Mammary epithelial cell (primary cell): ENCODE measurements around the gene CLSTN1.

Experiments used
- CTCF ChIP-seq, 2 donors: IDR thresholded peaks in 1 of 2; conservative IDR thresholded peaks in 1 of 2; 2 replicates each; pipeline ENCODE4 v1.5.1; 2011 to 2012; ENCODE audit warnings: inconsistent platforms in 2 of 2, low read length in 2 of 2, mild to moderate bottlenecking in 2 of 2, control low read depth in 1 of 2, low read depth in 1 of 2; ENCODE audit not compliant: insufficient read depth in 1 of 2; ENCODE audit errors: extremely low read depth in 1 of 2
- EZH2 ChIP-seq: IDR thresholded peaks from 2 replicates; pipeline ENCODE4 v1.6.1; 2012; ENCODE audit warnings: low read length, inconsistent platforms, borderline replicate concordance

DNA sequence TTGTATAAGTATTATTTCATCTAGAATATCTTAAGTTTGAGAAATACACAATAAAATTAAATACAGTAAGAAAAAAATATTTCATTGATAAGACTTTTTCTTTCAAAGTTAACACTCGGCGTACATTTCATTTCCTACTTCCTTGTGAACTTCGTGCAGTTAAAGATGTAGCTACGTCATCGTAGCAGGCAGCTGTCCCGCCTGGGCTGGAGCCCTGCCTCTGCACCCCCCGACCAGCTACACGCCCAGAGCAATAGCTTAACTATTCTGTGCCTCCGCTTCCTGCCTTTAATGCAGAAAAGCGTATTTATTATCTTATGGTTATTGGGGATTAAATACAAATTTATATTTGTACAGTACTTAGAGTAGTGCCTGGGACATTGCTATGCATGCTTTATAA lies 53.5 kb downstream of the CLSTN1 start:
- TF ChIP-seq CTCF (conservative IDR thresholded peaks at IDR 0.05 in 1 of 2, IDR thresholded peaks at IDR 0.05 in 1 of 2; ENCODE audit: extremely low read depth in 1 of 2, insufficient read depth in 1 of 2, low read depth in 1 of 2, low read length in 2 of 2) (no peak), EZH2 (no peak)
